Measurements from ENCODE around the gene TOM1L2.
"Not testable (repeated sequence)": the region's sequence is repeated elsewhere in the genome, so short reads cannot be mapped to it uniquely, and the experiment has no call there.

TOM1L2 gene

DNA sequence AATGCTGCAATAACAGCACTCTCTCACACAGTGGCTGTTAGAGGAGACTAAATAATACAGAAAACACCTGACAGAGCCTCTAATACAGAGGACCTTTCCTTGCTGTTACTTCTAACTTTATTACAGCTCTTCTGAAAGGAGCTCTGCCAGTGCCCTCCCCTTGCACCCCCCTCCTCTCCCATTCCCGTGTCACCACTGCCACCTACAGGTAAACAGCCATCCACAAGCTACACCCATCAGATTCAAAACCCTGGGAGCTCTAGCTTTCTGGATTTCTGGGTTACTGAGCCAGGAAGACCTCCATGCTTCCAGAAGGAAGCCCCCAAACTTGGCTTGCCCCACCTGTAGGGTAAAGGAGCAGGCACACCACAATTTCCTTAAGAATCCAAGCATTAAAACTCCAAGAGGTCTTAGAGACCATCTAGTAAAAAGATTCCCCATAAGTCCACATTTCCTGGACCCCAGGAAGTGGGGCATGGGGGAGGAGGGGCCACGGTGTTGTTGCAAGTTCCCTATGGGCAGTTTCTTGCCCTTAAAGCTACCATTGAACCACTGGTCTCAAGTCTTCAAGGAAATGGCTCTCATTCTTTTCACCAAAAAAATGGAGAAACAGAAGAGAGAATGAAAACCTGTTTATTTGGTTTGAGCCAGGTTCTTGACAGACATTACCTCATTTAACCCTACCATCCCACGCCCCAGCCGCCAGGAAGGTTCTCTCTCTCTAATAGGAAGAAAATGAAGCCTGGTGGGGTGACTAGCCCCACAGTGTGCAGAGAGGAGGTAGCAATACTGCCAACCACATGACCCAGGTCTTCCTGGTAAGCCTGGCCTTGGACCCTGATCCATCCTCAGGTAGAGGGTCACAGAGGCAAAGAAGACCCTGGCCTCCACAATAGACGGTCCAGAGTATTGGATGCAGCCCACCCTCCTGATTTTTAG, 52.8 kb downstream of the TOM1L2 start:
- TF ChIP-seq, protein P1, sequence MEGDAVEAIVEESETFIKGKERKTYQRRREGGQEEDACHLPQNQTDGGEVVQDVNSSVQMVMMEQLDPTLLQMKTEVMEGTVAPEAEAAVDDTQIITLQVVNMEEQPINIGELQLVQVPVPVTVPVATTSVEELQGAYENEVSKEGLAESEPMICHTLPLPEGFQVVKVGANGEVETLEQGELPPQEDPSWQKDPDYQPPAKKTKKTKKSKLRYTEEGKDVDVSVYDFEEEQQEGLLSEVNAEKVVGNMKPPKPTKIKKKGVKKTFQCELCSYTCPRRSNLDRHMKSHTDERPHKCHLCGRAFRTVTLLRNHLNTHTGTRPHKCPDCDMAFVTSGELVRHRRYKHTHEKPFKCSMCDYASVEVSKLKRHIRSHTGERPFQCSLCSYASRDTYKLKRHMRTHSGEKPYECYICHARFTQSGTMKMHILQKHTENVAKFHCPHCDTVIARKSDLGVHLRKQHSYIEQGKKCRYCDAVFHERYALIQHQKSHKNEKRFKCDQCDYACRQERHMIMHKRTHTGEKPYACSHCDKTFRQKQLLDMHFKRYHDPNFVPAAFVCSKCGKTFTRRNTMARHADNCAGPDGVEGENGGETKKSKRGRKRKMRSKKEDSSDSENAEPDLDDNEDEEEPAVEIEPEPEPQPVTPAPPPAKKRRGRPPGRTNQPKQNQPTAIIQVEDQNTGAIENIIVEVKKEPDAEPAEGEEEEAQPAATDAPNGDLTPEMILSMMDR (IDR thresholded peaks at IDR 0.05) = no peak
- H3K27ac ChIP-seq = no peak overlapping the region
- no peak overlapping the region for H3K4me3 ChIP-seq (ENCODE audit: low read depth in 1 of 2, low read length in 1 of 2)
- H3K36me3 ChIP-seq = no peaks in the 10 kb centered on the region
- no peaks in the 10 kb centered on the region for H3K9me3 ChIP-seq
- H3K4me1 ChIP-seq (ENCODE audit: control insufficient read depth in 1 of 2, insufficient read depth in 1 of 2, low read depth in 1 of 2, low read length in 1 of 2) = peaks cover 0 to 4% of the 10 kb centered on the region in 2 experiments
- no peaks in the 10 kb centered on the region for H3K27me3 ChIP-seq

- Histone ChIP-seq H3K4me1 (ENCODE audit: control insufficient read depth in 1 of 2, insufficient read depth in 1 of 2, low read depth in 1 of 2, low read length in 1 of 2) (peaks cover 0 to 4% of the 10 kb centered on the region in 2 experiments), H3K27ac (no peak overlapping the region), H3K9me3 (no peaks in the 10 kb centered on the region), H3K27me3 (no peaks in the 10 kb centered on the region), H3K4me3 (ENCODE audit: low read depth in 1 of 2, low read length in 1 of 2) (no peak overlapping the region), H3K36me3 (no peaks in the 10 kb centered on the region)
- TF ChIP-seq, protein P1 (IDR thresholded peaks at IDR 0.05) = no peak
Measured at GRCh38 chr17:17917394-17917793, 54.8 kb downstream of the TOM1L2 start.

GRCh38 chr17:17915183-17915582, 57.0 kb downstream of the TOM1L2 start:
- no peak overlapping the region for H3K4me3 ChIP-seq (ENCODE audit: low read depth in 1 of 2, low read length in 1 of 2)
- TF ChIP-seq, protein P1 (IDR thresholded peaks at IDR 0.05) = no peak
- H3K9me3 ChIP-seq = no peaks in the 10 kb centered on the region
- no peak overlapping the region for H3K27ac ChIP-seq
- peaks cover 0 to 4% of the 10 kb centered on the region in 2 experiments for H3K4me1 ChIP-seq (ENCODE audit: control insufficient read depth in 1 of 2, insufficient read depth in 1 of 2, low read depth in 1 of 2, low read length in 1 of 2)
- no peaks in the 10 kb centered on the region for H3K36me3 ChIP-seq
- no peaks in the 10 kb centered on the region for H3K27me3 ChIP-seq

- no peak overlapping the region for H3K4me3 ChIP-seq (ENCODE audit: low read depth in 1 of 2, low read length in 1 of 2)
- no peaks in the 10 kb centered on the region for H3K27me3 ChIP-seq
- no peaks in the 10 kb centered on the region for H3K9me3 ChIP-seq
- TF ChIP-seq, protein P1 (IDR thresholded peaks at IDR 0.05) = no peak
- no peaks in the 10 kb centered on the region for H3K36me3 ChIP-seq
- no peaks in the 10 kb centered on the region for H3K4me1 ChIP-seq (ENCODE audit: control insufficient read depth in 1 of 2, insufficient read depth in 1 of 2, low read depth in 1 of 2, low read length in 1 of 2)
- H3K27ac ChIP-seq = no peak overlapping the region
Measured at GRCh38 chr17:17913695-17914332, 58.4 kb downstream of the TOM1L2 start.

DNA sequence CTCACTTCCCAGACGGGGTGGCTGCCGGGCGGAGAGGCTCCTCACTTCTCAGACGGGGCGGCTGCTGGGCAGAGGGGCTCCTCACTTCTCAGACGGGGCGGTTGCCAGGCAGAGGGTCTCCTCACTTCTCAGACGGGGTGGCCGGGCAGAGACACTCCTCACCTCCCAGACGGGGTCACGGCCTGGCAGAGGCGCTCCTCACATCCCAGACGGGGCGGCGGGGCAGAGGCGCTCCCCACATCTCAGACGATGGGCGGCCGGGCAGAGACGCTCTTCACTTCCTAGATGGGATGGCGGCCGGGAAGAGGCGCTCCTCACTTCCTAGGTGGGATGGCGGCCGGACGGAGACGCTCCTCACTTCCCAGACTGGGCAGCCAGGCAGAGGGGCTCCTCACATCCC, 59.9 kb downstream of the TOM1L2 start:
- H3K36me3 ChIP-seq; H3K4me3 ChIP-seq (ENCODE audit: low read depth in 1 of 2, low read length in 1 of 2); H3K4me1 ChIP-seq (ENCODE audit: control insufficient read depth in 1 of 2, insufficient read depth in 1 of 2, low read depth in 1 of 2, low read length in 1 of 2); H3K9me3 ChIP-seq; H3K27ac ChIP-seq; H3K27me3 ChIP-seq: not testable (repeated sequence)
